Karpas-422 (cell line): ENCODE results near the gene USHBP1. TPM values are rescaled to one million over a fixed set of nuclear protein-coding genes. Genes with fewer than 3 reads are reported as not detected.

Experiments used
- DNase-seq: peaks from one replicate; pipeline ENCODE4 v3.0.0-alpha.2; 2015
- H2AFZ ChIP-seq: fragments of 200-600 bp; sonication (generic); 2 replicates; pipeline ENCODE4 v1.6.1; 2014; ENCODE audit warnings: antibody characterized with exemption, low read length, mixed read lengths
- H3K27ac ChIP-seq: fragments of 200-600 bp; sonication (generic); 2 replicates; pipeline ENCODE4 v1.5.1; 2014; ENCODE audit warnings: mild to moderate bottlenecking, low read length, moderate library complexity
- H3K27me3 ChIP-seq: fragments of 200-600 bp; sonication (generic); 2 replicates; pipeline ENCODE4 v1.6.1; 2014; ENCODE audit warnings: low read length, mixed read lengths
- H3K36me3 ChIP-seq: fragments of 200-600 bp; sonication (generic); 2 replicates; pipeline ENCODE4 v1.6.1; 2014; ENCODE audit warnings: low read length, mixed read lengths; ENCODE audit not compliant: insufficient read depth
- H3K4me1 ChIP-seq: fragments of 200-600 bp; sonication (generic); 2 replicates; pipeline ENCODE4 v1.6.1; 2014; ENCODE audit warnings: mild to moderate bottlenecking, low read length, mixed read lengths
- H3K4me2 ChIP-seq: fragments of 200-600 bp; sonication (generic); 2 replicates; pipeline ENCODE4 v1.6.1; 2014; ENCODE audit warnings: low read length, low read depth, mild to moderate bottlenecking; ENCODE audit not compliant: poor library complexity, severe bottlenecking
- H3K4me3 ChIP-seq: fragments of 200-600 bp; sonication (generic); 2 replicates; pipeline ENCODE4 v1.5.1; 2014; ENCODE audit warnings: mild to moderate bottlenecking, antibody characterized with exemption, low read length, mixed read lengths
- H3K79me2 ChIP-seq: fragments of 200-600 bp; sonication (generic); 2 replicates; pipeline ENCODE4 v1.6.1; 2014; ENCODE audit warnings: mild to moderate bottlenecking, low read length, mixed read lengths
- H3K9ac ChIP-seq: fragments of 200-600 bp; sonication (generic); 2 replicates; pipeline ENCODE4 v1.6.0; 2014; ENCODE audit warnings: low read length
- H3K9me2 ChIP-seq: fragments of 200-600 bp; sonication (generic), shearing (Covaris generic); replicated peaks from 2 replicates; pipeline ENCODE4 v1.6.0; 2014; ENCODE audit warnings: mild to moderate bottlenecking, low read length, moderate library complexity; ENCODE audit not compliant: insufficient read depth
- H3K9me3 ChIP-seq: fragments of 300-700, 200-600 bp; sonication (generic); 2 replicates; pipeline ENCODE4 v1.6.1; 2014; ENCODE audit warnings: low read length, mixed read lengths
- H4K20me1 ChIP-seq: fragments of 200-600 bp; sonication (generic); 2 replicates; pipeline ENCODE4 v1.6.1; 2014; ENCODE audit warnings: mild to moderate bottlenecking, antibody characterized with exemption, low read length, low read depth; ENCODE audit not compliant: insufficient read depth
- total RNA-seq: library from RNA; depleted of rRNA; stranded (reverse); fragments of >200 nt; shearing (Covaris generic); gene quantifications from 2 replicates; pipeline ENCODE4 v1.2.3, GENCODE V29; 2014; ENCODE audit warnings: low replicate concordance

The USHBP1 gene
- total RNA-seq, 1 experiment from 2014 or later: not detected

- peak overlapping the region; percentile 73 for H3K4me2 ChIP-seq
- H3K9ac ChIP-seq: 0 out of 2 replicates have a peak overlapping the region, but pooled peaks have one; percentile 14
These were observed 21.2 kb downstream of the USHBP1 start for GRCh38 chr19:17243211-17243829.

GRCh38 chr19:17242431-17243208, 21.9 kb downstream of the USHBP1 start:
- no peaks in the 10 kb centered on the region for H3K27me3 ChIP-seq
- H3K27ac ChIP-seq: peak overlapping the region; percentile 31
- no peak for DNase-seq
- no peak overlapping the region for H3K4me3 ChIP-seq
- peaks cover 24% of the 10 kb centered on the region for H3K79me2 ChIP-seq
- no peaks in the 10 kb centered on the region for H3K9me3 ChIP-seq
- H3K4me2 ChIP-seq: peak overlapping the region; percentile 73
- H2AFZ ChIP-seq: no peak overlapping the region
- H3K36me3 ChIP-seq: no peaks in the 10 kb centered on the region
- peaks cover 16% of the 10 kb centered on the region for H4K20me1 ChIP-seq
- H3K4me1 ChIP-seq: peaks cover 38% of the 10 kb centered on the region
- no peak overlapping the region for H3K9ac ChIP-seq
- H3K9me2 ChIP-seq: no peaks in the 10 kb centered on the region

More at GRCh38 chr19:17243211-17243829, 21.2 kb downstream of the USHBP1 start:
- no peaks in the 10 kb centered on the region for H3K9me2 ChIP-seq
- peaks cover 24% of the 10 kb centered on the region for H3K79me2 ChIP-seq
- H4K20me1 ChIP-seq: peaks cover 16% of the 10 kb centered on the region
- H3K36me3 ChIP-seq: no peaks in the 10 kb centered on the region
- H3K27ac ChIP-seq: no peak overlapping the region
- H2AFZ ChIP-seq: no peak overlapping the region
- DNase-seq: no peak
- no peaks in the 10 kb centered on the region for H3K9me3 ChIP-seq
- H3K4me3 ChIP-seq: peak overlapping the region; percentile 58; the same call in 1 of the 2 replicates
- H3K4me1 ChIP-seq: peaks cover 40% of the 10 kb centered on the region
- no peaks in the 10 kb centered on the region for H3K27me3 ChIP-seq

- no peaks in the 10 kb centered on the region for H3K36me3 ChIP-seq
- peaks cover 16% of the 10 kb centered on the region for H4K20me1 ChIP-seq
- no peak overlapping the region for H2AFZ ChIP-seq
- peaks cover 36% of the 10 kb centered on the region for H3K4me1 ChIP-seq
- H3K27me3 ChIP-seq: no peaks in the 10 kb centered on the region
- no peak overlapping the region for H3K27ac ChIP-seq
- H3K9me3 ChIP-seq: no peaks in the 10 kb centered on the region
- no peak overlapping the region for H3K9ac ChIP-seq
- H3K9me2 ChIP-seq: no peaks in the 10 kb centered on the region
- no peak overlapping the region for H3K4me3 ChIP-seq
- peaks cover 24% of the 10 kb centered on the region for H3K79me2 ChIP-seq
- DNase-seq: no peak
- H3K4me2 ChIP-seq: no peak overlapping the region
These were observed 23.6 kb downstream of the USHBP1 start for GRCh38 chr19:17240826-17241399.

- Histone ChIP-seq H3K9ac (no peak overlapping the region), H3K4me1 (peaks cover 36% of the 10 kb centered on the region), H2AFZ (no peak overlapping the region), H4K20me1 (peaks cover 16% of the 10 kb centered on the region), H3K9me2 (no peaks in the 10 kb centered on the region), H3K27ac (no peak overlapping the region), H3K4me3 (no peak overlapping the region), H3K79me2 (peaks cover 25% of the 10 kb centered on the region), H3K4me2 (no peak overlapping the region), H3K27me3 (no peaks in the 10 kb centered on the region), H3K36me3 (no peaks in the 10 kb centered on the region), H3K9me3 (no peaks in the 10 kb centered on the region)
- DNase-seq: no peak
These were observed 24.3 kb downstream of the USHBP1 start for GRCh38 chr19:17240062-17240752.

- no peaks in the 10 kb centered on the region for H3K9me3 ChIP-seq
- H3K4me3 ChIP-seq: no peak overlapping the region
- H4K20me1 ChIP-seq: peaks cover 12% of the 10 kb centered on the region
- no peak overlapping the region for H3K9ac ChIP-seq
- no peak overlapping the region for H3K27ac ChIP-seq
- peaks cover 28% of the 10 kb centered on the region for H3K79me2 ChIP-seq
- H3K4me1 ChIP-seq: peaks cover 31% of the 10 kb centered on the region
- no peaks in the 10 kb centered on the region for H3K9me2 ChIP-seq
- H3K27me3 ChIP-seq: no peaks in the 10 kb centered on the region
- no peak for DNase-seq
- no peaks in the 10 kb centered on the region for H3K36me3 ChIP-seq
- no peak overlapping the region for H2AFZ ChIP-seq
- no peak overlapping the region for H3K4me2 ChIP-seq
These were observed 26.5 kb downstream of the USHBP1 start for GRCh38 chr19:17237747-17238706.

GRCh38 chr19:17236811-17237543, 27.6 kb downstream of the USHBP1 start:
- H3K9ac ChIP-seq: peak overlapping the region; percentile 53
- no peak overlapping the region for H2AFZ ChIP-seq
- peak overlapping the region; percentile 70; the same call in 1 of the 2 replicates for H3K27ac ChIP-seq
- no peaks in the 10 kb centered on the region for H3K9me2 ChIP-seq
- H3K4me2 ChIP-seq: peak overlapping the region; percentile 48
- H4K20me1 ChIP-seq: peaks cover 10% of the 10 kb centered on the region; the same call in 1 of the 2 replicates
- peaks cover 24% of the 10 kb centered on the region for H3K4me1 ChIP-seq
- no peaks in the 10 kb centered on the region for H3K27me3 ChIP-seq
- peak; percentile 66 for DNase-seq
- no peaks in the 10 kb centered on the region for H3K9me3 ChIP-seq
- peaks cover 23% of the 10 kb centered on the region for H3K79me2 ChIP-seq
- no peaks in the 10 kb centered on the region; the same call in 1 of the 2 replicates for H3K36me3 ChIP-seq
- peak overlapping the region; percentile 37; the same call in 1 of the 2 replicates for H3K4me3 ChIP-seq
